HG02884 (cell line): ENCODE results near the gene ZNF653.
"Not testable (repeated sequence)": the region's sequence is repeated elsewhere in the genome, so short reads cannot be mapped to it uniquely, and the experiment has no call there.

Experiments
- ATAC-seq: cut with Tn5 transposase; IDR thresholded peaks from one replicate; pipeline ENCODE4 v1.9.1; 2021; ENCODE audit warnings: mild to moderate bottlenecking, moderate library complexity; ENCODE audit not compliant: unreplicated experiment

The ZNF653 gene

GRCh38 chr19:11457831-11458230 is 47.8 kb downstream of the ZNF653 start:
- ATAC-seq: no peak

- ATAC-seq: no peak
Observed at GRCh38 chr19:11457115-11457514, 48.5 kb downstream of the ZNF653 start.

GRCh38 chr19:11456659-11457058 is 49.0 kb downstream of the ZNF653 start:
- ATAC-seq: no peak

GRCh38 chr19:11455233-11455554 is 50.4 kb downstream of the ZNF653 start:
- ATAC-seq: not testable (repeated sequence)

GRCh38 chr19:11453468-11454341 is 51.9 kb downstream of the ZNF653 start:
- ATAC-seq: no peak

- no peak for ATAC-seq
Observed at GRCh38 chr19:11452620-11453310, 52.9 kb downstream of the ZNF653 start.

GRCh38 chr19:11451871-11452619 is 53.6 kb downstream of the ZNF653 start:
- no peak for ATAC-seq

- ATAC-seq: no peak
Observed at GRCh38 chr19:11451327-11451870, 54.2 kb downstream of the ZNF653 start.

- no peak for ATAC-seq
Observed at GRCh38 chr19:11450570-11451326, 54.9 kb downstream of the ZNF653 start.

- no peak for ATAC-seq
Observed at GRCh38 chr19:11448923-11449554, 56.6 kb downstream of the ZNF653 start.

- no peak for ATAC-seq
Observed at GRCh38 chr19:11448410-11448809, 57.2 kb downstream of the ZNF653 start.

- ATAC-seq: no peak
Observed at GRCh38 chr19:11447347-11448262, 58.0 kb downstream of the ZNF653 start.

- no peak for ATAC-seq
Observed at GRCh38 chr19:11446652-11447301, 58.9 kb downstream of the ZNF653 start.

- no peak for ATAC-seq
Observed at GRCh38 chr19:11446271-11446651, 59.4 kb downstream of the ZNF653 start.

- no peak for ATAC-seq
Observed at GRCh38 chr19:11445141-11445540, 60.5 kb downstream of the ZNF653 start.

- no peak for ATAC-seq
Observed at GRCh38 chr19:11444059-11444458, 61.6 kb downstream of the ZNF653 start.

GRCh38 chr19:11437955-11438354 is 67.7 kb downstream of the ZNF653 start:
- ATAC-seq: no peak

GRCh38 chr19:11435833-11436313 is 69.8 kb downstream of the ZNF653 start:
- no peak for ATAC-seq
